Esophagus squamous epithelium (tissue), 5 donors: ENCODE measurements around the gene CCR9. TPM values are rescaled to one million over a fixed set of nuclear protein-coding genes. Genes with fewer than 3 reads are reported as not detected.

Source experiments
- DNase-seq: peaks from one replicate; lab custom pipeline; 2025; lab: John Stamatoyannopoulos, UW
- H3K27ac ChIP-seq, 4 donors: fragments of 200-600 bp; sonication (generic); one replicate each; pipeline ENCODE4 v1.5.1; 2016 to 2019; ENCODE audit warnings: mild to moderate bottlenecking in 1 of 4
- H3K27me3 ChIP-seq, 4 donors: fragments of 200-600 bp; sonication (generic); 1 replicate in 3 of 4; 2 replicates in 1 of 4; pipeline versions ENCODE4 v1.5.1 to v1.6.0; 2017 to 2021; ENCODE audit warnings: antibody characterized with exemption in 1 of 4
- H3K36me3 ChIP-seq, 3 donors: fragments of 200-600 bp; sonication (generic); one replicate each; pipeline ENCODE4 v1.5.1; 2016 to 2019
- H3K4me1 ChIP-seq, 3 donors: fragments of 200-600 bp; sonication (generic); one replicate each; pipeline ENCODE4 v1.5.1; 2017 to 2019
- H3K4me3 ChIP-seq, 4 donors: fragments of 200-600 bp; sonication (generic); 1 replicate in 3 of 4; 2 replicates in 1 of 4; pipeline ENCODE4 v1.5.1; 2016 to 2019; ENCODE audit warnings: mild to moderate bottlenecking in 2 of 4, moderate library complexity in 1 of 4
- H3K9me3 ChIP-seq, 3 donors: fragments of 200-600 bp; sonication (generic); one replicate each; pipeline ENCODE4 v1.5.1; 2016 to 2019
- CTCF ChIP-seq, 6 experiments: fragments of 450-650 bp in 4 of 6; fragments of 200-600 bp in 2 of 6; sonication (generic) in 2 of 6; IDR thresholded peaks; one replicate each; pipeline ENCODE4 v1.5.1; 2016 to 2019; ENCODE audit warnings: antibody characterized with exemption in 6 of 6, mild to moderate bottlenecking in 4 of 6, moderate library complexity in 4 of 6
- POLR2A ChIP-seq, 4 donors: fragments of 450-650 bp; IDR thresholded peaks; one replicate each; pipeline ENCODE4 v1.6.1; 2017; ENCODE audit warnings: antibody characterized with exemption in 4 of 4, mild to moderate bottlenecking in 4 of 4, moderate library complexity in 3 of 4
- WGBS, 2 donors: methylation state at CpG; one replicate each; pipeline ENCODE4 v1.1.5; 2018; 5-methylcytosine and 5-hydroxymethylcytosine counted together
- intact Hi-C: fragments of 100-400 bp; cut with DNase I; formaldehyde crosslinking; loops from one replicate; pipeline ENCODE4 v1.15.0; 2022
- total RNA-seq, 4 donors: library from RNA; depleted of rRNA; stranded (reverse); fragments of >200 nt; gene quantifications; one replicate each; pipeline ENCODE4 v1.1.0, GENCODE V29; 2016
- donor health status: DM: yes; HTN: yes; CAD: no.

Gene CCR9
- total RNA-seq, 4 donors from 2014 or later = not detected

- no peak overlapping the region for H3K27ac ChIP-seq
- peaks cover 0 to 7% (median 0%) of the 10 kb centered on the region in 3 donors for H3K4me1 ChIP-seq
- H3K9me3 ChIP-seq = no peaks in the 10 kb centered on the region
- no peaks in the 10 kb centered on the region for H3K36me3 ChIP-seq
- peaks cover 0 to 6% (median 0%) of the 10 kb centered on the region in 4 donors for H3K27me3 ChIP-seq
- WGBS, 2 donors = 73 to 78% methylated on average over 4 of the region's 4 CpGs
- TF ChIP-seq CTCF (IDR thresholded peaks at IDR 0.05) = no peak
- no peak for TF ChIP-seq POLR2A (IDR thresholded peaks at IDR 0.05)
- DNase-seq = no peak
- no peak overlapping the region for H3K4me3 ChIP-seq
- intact Hi-C loops = no loop called here
Observed at GRCh38 chr3:45887285-45887684, 942 bp downstream of the CCR9 start.

GRCh38 chr3:45887759-45888511 is 1.6 kb downstream of the CCR9 start:
- Histone ChIP-seq H3K4me3 (no peak overlapping the region), H3K27ac (no peak overlapping the region), H3K9me3 (no peaks in the 10 kb centered on the region), H3K4me1 (peaks cover 0 to 7% (median 0%) of the 10 kb centered on the region in 3 donors), H3K36me3 (no peaks in the 10 kb centered on the region), H3K27me3 (peaks cover 0 to 6% (median 0%) of the 10 kb centered on the region in 4 donors)
- intact Hi-C loops = no loop called here
- DNase-seq = no peak
- 62 to 77% methylated on average over 6 of the region's 7 CpGs for WGBS, 2 donors
- TF ChIP-seq CTCF (IDR thresholded peaks at IDR 0.05) (no peak), POLR2A (IDR thresholded peaks at IDR 0.05) (no peak)

- TF ChIP-seq CTCF (IDR thresholded peaks at IDR 0.05) = no peak
- TF ChIP-seq POLR2A (IDR thresholded peaks at IDR 0.05) = no peak
- Histone ChIP-seq H3K27me3 (peaks cover 0 to 4% (median 0%) of the 10 kb centered on the region in 4 donors), H3K9me3 (no peaks in the 10 kb centered on the region), H3K27ac (no peak overlapping the region), H3K36me3 (no peaks in the 10 kb centered on the region), H3K4me1 (peaks cover 0 to 7% (median 0%) of the 10 kb centered on the region in 3 donors), H3K4me3 (no peak overlapping the region)
- intact Hi-C loops = no loop called here
- 73 to 81% methylated on average over 4 of the region's 4 CpGs for WGBS, 2 donors
- no peak for DNase-seq
Observed at GRCh38 chr3:45889337-45889736, 3.0 kb downstream of the CCR9 start.

- Histone ChIP-seq H3K27ac (no peak overlapping the region), H3K27me3 (no peaks in the 10 kb centered on the region), H3K9me3 (no peaks in the 10 kb centered on the region), H3K36me3 (no peaks in the 10 kb centered on the region), H3K4me3 (no peak overlapping the region), H3K4me1 (peaks cover 0 to 15% (median 0%) of the 10 kb centered on the region in 3 donors)
- intact Hi-C loops = no loop called here
- DNase-seq = no peak
- TF ChIP-seq POLR2A (IDR thresholded peaks at IDR 0.05) (no peak), CTCF (IDR thresholded peaks at IDR 0.05) (no peak)
- 21 to 22% methylated on average over 3 of the region's 3 CpGs for whole genome bisulfite sequencing, 2 donors
Observed at GRCh38 chr3:45890405-45890804, 4.1 kb downstream of the CCR9 start.

- H3K36me3 ChIP-seq = no peaks in the 10 kb centered on the region
- no peaks in the 10 kb centered on the region for H3K27me3 ChIP-seq
- WGBS, 2 donors = 100% methylated on average over 1 of the region's 1 CpG
- intact Hi-C loops = no loop called here
- H3K9me3 ChIP-seq = no peaks in the 10 kb centered on the region
- DNase-seq = no peak
- H3K4me1 ChIP-seq = peaks cover 11 to 32% (median 11%) of the 10 kb centered on the region in 3 donors
- no peak overlapping the region for H3K4me3 ChIP-seq
- no peak overlapping the region for H3K27ac ChIP-seq
- no peak for TF ChIP-seq POLR2A (IDR thresholded peaks at IDR 0.05)
- TF ChIP-seq CTCF (IDR thresholded peaks at IDR 0.05) = no peak
Observed at GRCh38 chr3:45892161-45892560, 5.8 kb downstream of the CCR9 start.
